HEK293 (cell line): ENCODE data around the gene IL3RA.

Source experiments
- ATF2 ChIP-seq: fragments of 450-650 bp; formaldehyde crosslinking; IDR thresholded peaks from 2 replicates; pipeline ENCODE4 v1.5.1; 2016; ENCODE audit warnings: missing biosample characterization, missing genetic modification characterization, low read depth
- GLI4 ChIP-seq: fragments of 450-650 bp; formaldehyde crosslinking; IDR thresholded peaks from 2 replicates; pipeline ENCODE4 v1.5.1; 2016; ENCODE audit warnings: missing biosample characterization, missing genetic modification characterization
- ZNF138 ChIP-seq: fragments of 450-650 bp; formaldehyde crosslinking; IDR thresholded peaks from 2 replicates; pipeline ENCODE4 v1.5.1; 2016; ENCODE audit warnings: missing biosample characterization, missing genetic modification characterization, borderline replicate concordance
- ZNF211 ChIP-seq: fragments of 450-650 bp; formaldehyde crosslinking; IDR thresholded peaks from 2 replicates; pipeline ENCODE4 v1.5.1; 2016; ENCODE audit warnings: low read depth, missing biosample characterization, missing genetic modification characterization
- ZNF274 ChIP-seq, 2 experiments: fragments of 200-500 bp in 1 of 2; fragments of 450-650 bp in 1 of 2; sonication (Bioruptor generic) in 1 of 2; formaldehyde crosslinking in 1 of 2; IDR thresholded peaks; 2 replicates each; pipeline versions ENCODE4 v1.5.1 to v1.6.1; 2014 to 2016; ENCODE audit warnings: borderline replicate concordance in 1 of 2, inconsistent platforms in 1 of 2, low read length in 1 of 2, missing biosample characterization in 1 of 2, missing genetic modification characterization in 1 of 2
- ZNF292 ChIP-seq: fragments of 450-650 bp; formaldehyde crosslinking; IDR thresholded peaks from 2 replicates; pipeline ENCODE4 v1.5.1; 2016; ENCODE audit warnings: low read depth, missing biosample characterization, missing genetic modification characterization, borderline replicate concordance
- ZNF354C ChIP-seq: fragments of 450-650 bp; formaldehyde crosslinking; IDR thresholded peaks from 2 replicates; pipeline ENCODE4 v1.5.1; 2016; ENCODE audit warnings: missing biosample characterization, missing genetic modification characterization, low read depth, borderline replicate concordance
- ZNF76 ChIP-seq: fragments of 450-650 bp; formaldehyde crosslinking; IDR thresholded peaks from 2 replicates; pipeline ENCODE4; 2016; ENCODE audit warnings: low read depth, missing biosample characterization, missing genetic modification characterization, borderline replicate concordance
- ZNF785 ChIP-seq: fragments of 450-650 bp; formaldehyde crosslinking; IDR thresholded peaks from 2 replicates; pipeline ENCODE4 v1.5.1; 2016; ENCODE audit warnings: missing biosample characterization, missing genetic modification characterization
- TF ChIP-seq, protein P1 (sequence below): fragments of 450-650 bp; formaldehyde crosslinking; IDR thresholded peaks from 2 replicates; pipeline ENCODE4 v1.5.1; 2016; ENCODE audit warnings: missing biosample characterization, missing genetic modification characterization
- TF ChIP-seq, protein P2 (sequence below): fragments of 450-650 bp; formaldehyde crosslinking; optimal IDR thresholded peaks from 2 replicates; pipeline ENCODE3; 2016; ENCODE audit warnings: missing biosample characterization, mild to moderate bottlenecking, missing genetic modification characterization
- TF ChIP-seq, protein P3 (sequence below): fragments of 450-650 bp; formaldehyde crosslinking; IDR thresholded peaks from 2 replicates; pipeline ENCODE4 v1.5.1; 2017; ENCODE audit warnings: missing biosample characterization, mild to moderate bottlenecking, missing genetic modification characterization, moderate library complexity

DNA sequence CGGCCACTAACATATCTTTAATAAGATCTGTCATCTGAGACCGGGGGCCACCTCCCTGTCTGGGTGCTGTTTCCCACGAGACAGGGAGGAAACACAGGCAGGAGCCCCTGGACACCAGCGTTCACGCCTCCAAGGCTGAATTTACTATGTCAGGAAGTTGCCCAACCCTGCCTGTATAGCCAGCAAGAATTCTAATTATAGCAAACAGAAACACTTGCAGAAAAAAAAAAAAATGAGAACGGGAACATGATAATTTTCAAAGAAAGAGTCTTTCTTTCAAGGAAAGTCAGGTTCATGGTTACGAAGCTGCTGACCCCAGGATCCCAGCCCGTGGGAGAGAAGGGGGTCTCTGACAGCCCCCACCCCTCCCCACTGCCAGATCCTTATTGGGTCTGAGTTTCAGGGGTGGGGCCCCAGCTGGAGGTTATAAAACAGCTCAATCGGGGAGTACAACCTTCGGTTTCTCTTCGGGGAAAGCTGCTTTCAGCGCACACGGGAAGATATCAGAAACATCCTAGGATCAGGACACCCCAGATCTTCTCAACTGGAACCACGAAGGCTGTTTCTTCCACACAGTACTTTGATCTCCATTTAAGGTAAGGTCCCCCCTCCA is at the start of gene IL3RA:
- TF ChIP-seq, protein P1, sequence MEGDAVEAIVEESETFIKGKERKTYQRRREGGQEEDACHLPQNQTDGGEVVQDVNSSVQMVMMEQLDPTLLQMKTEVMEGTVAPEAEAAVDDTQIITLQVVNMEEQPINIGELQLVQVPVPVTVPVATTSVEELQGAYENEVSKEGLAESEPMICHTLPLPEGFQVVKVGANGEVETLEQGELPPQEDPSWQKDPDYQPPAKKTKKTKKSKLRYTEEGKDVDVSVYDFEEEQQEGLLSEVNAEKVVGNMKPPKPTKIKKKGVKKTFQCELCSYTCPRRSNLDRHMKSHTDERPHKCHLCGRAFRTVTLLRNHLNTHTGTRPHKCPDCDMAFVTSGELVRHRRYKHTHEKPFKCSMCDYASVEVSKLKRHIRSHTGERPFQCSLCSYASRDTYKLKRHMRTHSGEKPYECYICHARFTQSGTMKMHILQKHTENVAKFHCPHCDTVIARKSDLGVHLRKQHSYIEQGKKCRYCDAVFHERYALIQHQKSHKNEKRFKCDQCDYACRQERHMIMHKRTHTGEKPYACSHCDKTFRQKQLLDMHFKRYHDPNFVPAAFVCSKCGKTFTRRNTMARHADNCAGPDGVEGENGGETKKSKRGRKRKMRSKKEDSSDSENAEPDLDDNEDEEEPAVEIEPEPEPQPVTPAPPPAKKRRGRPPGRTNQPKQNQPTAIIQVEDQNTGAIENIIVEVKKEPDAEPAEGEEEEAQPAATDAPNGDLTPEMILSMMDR, result no peak
- TF ChIP-seq ZNF138, result no peak
- TF ChIP-seq, protein P2, sequence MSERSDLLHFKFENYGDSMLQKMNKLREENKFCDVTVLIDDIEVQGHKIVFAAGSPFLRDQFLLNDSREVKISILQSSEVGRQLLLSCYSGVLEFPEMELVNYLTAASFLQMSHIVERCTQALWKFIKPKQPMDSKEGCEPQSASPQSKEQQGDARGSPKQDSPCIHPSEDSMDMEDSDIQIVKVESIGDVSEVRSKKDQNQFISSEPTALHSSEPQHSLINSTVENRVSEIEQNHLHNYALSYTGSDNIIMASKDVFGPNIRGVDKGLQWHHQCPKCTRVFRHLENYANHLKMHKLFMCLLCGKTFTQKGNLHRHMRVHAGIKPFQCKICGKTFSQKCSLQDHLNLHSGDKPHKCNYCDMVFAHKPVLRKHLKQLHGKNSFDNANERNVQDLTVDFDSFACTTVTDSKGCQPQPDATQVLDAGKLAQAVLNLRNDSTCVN (tag by site-specific recombination), result no peak
- no peak for TF ChIP-seq ATF2 (tag by site-specific recombination)
- TF ChIP-seq, protein P3, sequence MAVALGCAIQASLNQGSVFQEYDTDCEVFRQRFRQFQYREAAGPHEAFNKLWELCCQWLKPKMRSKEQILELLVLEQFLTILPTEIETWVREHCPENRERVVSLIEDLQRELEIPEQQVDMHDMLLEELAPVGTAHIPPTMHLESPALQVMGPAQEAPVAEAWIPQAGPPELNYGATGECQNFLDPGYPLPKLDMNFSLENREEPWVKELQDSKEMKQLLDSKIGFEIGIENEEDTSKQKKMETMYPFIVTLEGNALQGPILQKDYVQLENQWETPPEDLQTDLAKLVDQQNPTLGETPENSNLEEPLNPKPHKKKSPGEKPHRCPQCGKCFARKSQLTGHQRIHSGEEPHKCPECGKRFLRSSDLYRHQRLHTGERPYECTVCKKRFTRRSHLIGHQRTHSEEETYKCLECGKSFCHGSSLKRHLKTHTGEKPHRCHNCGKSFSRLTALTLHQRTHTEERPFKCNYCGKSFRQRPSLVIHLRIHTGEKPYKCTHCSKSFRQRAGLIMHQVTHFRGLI (tag by site-specific recombination), result no peak
- no peak for TF ChIP-seq ZNF785 (tag by site-specific recombination)
- TF ChIP-seq ZNF274 (IDR thresholded peaks at IDR 0.05; ENCODE audit: low read length), result no peak
- no peak for TF ChIP-seq ZNF274 (tag by site-specific recombination; IDR thresholded peaks at IDR 0.05; ENCODE audit: borderline replicate concordance)
- no peak for TF ChIP-seq ZNF211 (tag by site-specific recombination)
- no peak for TF ChIP-seq ZNF292
- TF ChIP-seq GLI4 (tag by site-specific recombination), result no peak
- TF ChIP-seq ZNF354C (tag by site-specific recombination), result no peak
- no peak for TF ChIP-seq ZNF76 (tag by site-specific recombination)
